Thymus (tissue), 14 donors: ENCODE results near the gene SULT1C3. TPM values are rescaled to one million over a fixed set of nuclear protein-coding genes. Genes with fewer than 3 reads are reported as not detected.

Source experiments
- DNase-seq, 9 donors: peaks; one replicate each; pipeline ENCODE4 v3.0.0-alpha.2; 2013; ENCODE audit warnings: low spot score in 9 of 9, low read depth in 6 of 9, missing footprints in 1 of 9
- H3K27ac ChIP-seq, 2 donors: one replicate each; pipeline ENCODE4 v1.5.1; 2013; ENCODE audit warnings: control low read depth in 1 of 2, low read depth in 1 of 2, low read length in 1 of 2, mild to moderate bottlenecking in 1 of 2, moderate library complexity in 1 of 2
- H3K27me3 ChIP-seq, 2 donors: one replicate each; pipeline ENCODE4 v1.5.1; 2013; ENCODE audit warnings: low read length in 1 of 2; ENCODE audit not compliant: control insufficient read depth in 2 of 2, insufficient read depth in 1 of 2
- H3K36me3 ChIP-seq, 2 donors: one replicate each; pipeline ENCODE4 v1.5.1; 2013; ENCODE audit warnings: low read length in 1 of 2, mild to moderate bottlenecking in 1 of 2, moderate library complexity in 1 of 2; ENCODE audit not compliant: control insufficient read depth in 2 of 2, insufficient read depth in 2 of 2
- H3K4me1 ChIP-seq, 2 donors: one replicate each; pipeline ENCODE4 v1.5.1; 2013; ENCODE audit warnings: low read length in 2 of 2; ENCODE audit not compliant: control insufficient read depth in 2 of 2, insufficient read depth in 2 of 2
- H3K4me3 ChIP-seq, 2 donors: one replicate each; pipeline ENCODE4 v1.5.1; 2013; ENCODE audit warnings: low read length in 2 of 2, control low read depth in 1 of 2, mild to moderate bottlenecking in 1 of 2
- H3K9me3 ChIP-seq, 2 donors: one replicate each; pipeline ENCODE4 v1.5.1; 2013; ENCODE audit warnings: low read length in 1 of 2, mild to moderate bottlenecking in 1 of 2; ENCODE audit not compliant: control insufficient read depth in 2 of 2, insufficient read depth in 1 of 2
- WGBS: extraction: QIAGEN DNeasy Blood & Tissue Kit; methylation state at CpG from one replicate; pipeline ENCODE4 v1.1.7; 2013; 5-methylcytosine and 5-hydroxymethylcytosine counted together
- long read RNA-seq, 10 donors: transcript quantifications; one replicate each; lab custom pipeline, GENCODE V29; 2026
- polyA plus RNA-seq: library from polyadenylated mRNA; stranded (reverse); fragments of 200-250 nt; gene quantifications from one replicate; pipeline ENCODE4 v1.2.3, GENCODE V29; 2013
- total RNA-seq: library from RNA; stranded (reverse); fragments of 120-200 nt; gene quantifications from one replicate; pipeline ENCODE4 v1.2.4, GENCODE V29; 2013
- donor health status: healthy.

Gene SULT1C3
- total RNA-seq = not detected
- not detected for polyA plus RNA-seq
- long read RNA-seq, donor 1 = 0 reads
- long read RNA-seq, donor 2 = 0 reads
- long read RNA-seq, donor 3 = 0 reads
- long read RNA-seq, donor 4 = 0 reads
- long read RNA-seq, donor 5 = 0 reads
- long read RNA-seq, donor 6 = 0 reads
- long read RNA-seq, donor 7 = 0 reads
- long read RNA-seq, donor 8 = 0 reads
- long read RNA-seq, donor 9 = 0 reads
- long read RNA-seq, donor 10 = 0 reads

GRCh38 chr2:108239786-108240185 is at the start of gene SULT1C3:
Gene SULT1C3, plus strand, starts transcription at chr2:108239968. Its CDS starts 7,227 bp downstream, at chr2:108247195.
- no peak for DNase-seq
- H3K27me3 ChIP-seq = no peaks in the 10 kb centered on the region
- no peak within 1 kb of the TSS for H3K27ac ChIP-seq
- 94% methylated on average over 2 of the region's 2 CpGs for WGBS
- no peaks in the 10 kb centered on the region for H3K9me3 ChIP-seq
- no peak within 1 kb of the TSS for H3K4me3 ChIP-seq
- no peaks in the 10 kb centered on the region for H3K36me3 ChIP-seq
- no peaks in the 10 kb centered on the region for H3K4me1 ChIP-seq

DNA sequence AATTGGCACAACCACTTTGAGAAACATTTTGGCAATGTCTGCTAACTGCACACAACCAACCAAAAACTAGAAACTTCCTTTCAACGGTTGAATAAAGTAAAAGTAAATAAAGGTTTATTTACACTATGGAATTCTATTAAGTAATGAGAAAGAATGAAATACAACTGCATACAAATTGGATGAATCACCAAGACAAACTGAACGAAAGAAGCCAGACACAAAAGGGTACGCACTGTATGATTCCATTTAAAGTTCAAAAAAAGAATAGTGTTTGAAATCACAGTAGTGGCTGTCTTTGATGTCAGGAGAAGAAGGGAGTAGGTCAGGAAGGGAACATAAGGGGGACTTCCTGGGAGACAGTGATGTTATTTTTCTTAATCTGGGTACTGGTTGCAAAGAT is 46.5 kb upstream of the SULT1C3 start:
- Histone ChIP-seq H3K4me1 (no peaks in the 10 kb centered on the region), H3K9me3 (no peaks in the 10 kb centered on the region), H3K36me3 (no peaks in the 10 kb centered on the region), H3K4me3 (no peak overlapping the region), H3K27ac (no peak overlapping the region), H3K27me3 (no peaks in the 10 kb centered on the region)
- 90% methylated on average over 3 of the region's 3 CpGs for WGBS
- DNase-seq = no peak

DNA sequence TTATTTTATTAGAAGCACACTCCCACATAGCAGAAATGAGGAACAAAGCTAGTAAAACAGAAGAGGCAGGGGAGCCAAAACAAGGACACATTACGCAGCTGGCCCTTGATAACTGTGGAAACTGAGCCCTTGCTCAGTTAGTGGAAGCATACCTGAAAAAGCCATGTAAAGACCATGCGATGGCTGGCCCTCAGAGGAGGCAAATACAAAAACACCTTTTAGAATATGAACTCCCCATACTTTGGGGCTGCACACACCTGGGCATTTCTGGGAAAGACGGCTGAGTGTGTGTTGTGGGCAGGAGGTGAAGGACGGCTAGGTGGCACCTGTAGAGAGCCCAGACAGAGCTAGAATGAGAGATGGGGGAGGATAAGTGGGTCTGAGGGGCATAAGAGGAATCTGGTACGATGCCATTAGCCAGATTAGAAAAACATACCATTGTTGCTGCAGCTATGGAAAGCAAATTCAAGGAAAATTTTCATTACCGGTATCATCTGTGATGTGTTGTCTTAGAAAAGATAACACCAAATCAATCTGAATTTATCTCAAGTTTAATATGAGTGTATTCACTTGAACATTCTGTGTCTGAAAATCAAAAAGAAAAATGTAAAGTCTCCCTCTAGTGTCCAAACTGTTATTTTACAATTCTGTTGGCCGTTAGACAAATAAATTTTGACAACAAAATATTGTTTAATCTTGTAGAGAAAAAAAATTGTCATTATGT is 45.2 kb upstream of the SULT1C3 start:
- H3K9me3 ChIP-seq = peaks cover 0 to 4% of the 10 kb centered on the region in 2 donors
- no peaks in the 10 kb centered on the region for H3K4me1 ChIP-seq
- no peak overlapping the region for H3K4me3 ChIP-seq
- WGBS = 78% methylated on average over 7 of the region's 7 CpGs
- no peak for DNase-seq
- H3K27ac ChIP-seq = no peak overlapping the region
- no peaks in the 10 kb centered on the region for H3K27me3 ChIP-seq
- no peaks in the 10 kb centered on the region for H3K36me3 ChIP-seq

DNA sequence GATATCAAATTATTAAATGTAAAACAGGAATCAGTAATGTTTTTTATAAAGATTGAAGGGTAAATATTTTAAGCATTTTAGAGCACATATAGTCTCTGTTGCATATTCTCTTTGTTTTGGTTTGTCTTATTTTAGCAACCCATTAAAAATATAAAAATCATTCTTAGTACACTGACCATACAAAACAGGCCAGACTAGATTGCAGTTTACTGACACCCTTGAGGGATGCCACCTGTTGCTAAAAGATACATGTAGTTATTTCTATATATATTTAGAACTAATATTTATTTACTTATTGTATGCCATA is 44.7 kb upstream of the SULT1C3 start:
- H3K9me3 ChIP-seq = peaks cover 0 to 4% of the 10 kb centered on the region in 2 donors
- no peaks in the 10 kb centered on the region for H3K36me3 ChIP-seq
- H3K4me1 ChIP-seq = no peaks in the 10 kb centered on the region
- H3K27ac ChIP-seq = no peak overlapping the region
- DNase-seq = no peak
- no peaks in the 10 kb centered on the region for H3K27me3 ChIP-seq
- H3K4me3 ChIP-seq = no peak overlapping the region

DNA sequence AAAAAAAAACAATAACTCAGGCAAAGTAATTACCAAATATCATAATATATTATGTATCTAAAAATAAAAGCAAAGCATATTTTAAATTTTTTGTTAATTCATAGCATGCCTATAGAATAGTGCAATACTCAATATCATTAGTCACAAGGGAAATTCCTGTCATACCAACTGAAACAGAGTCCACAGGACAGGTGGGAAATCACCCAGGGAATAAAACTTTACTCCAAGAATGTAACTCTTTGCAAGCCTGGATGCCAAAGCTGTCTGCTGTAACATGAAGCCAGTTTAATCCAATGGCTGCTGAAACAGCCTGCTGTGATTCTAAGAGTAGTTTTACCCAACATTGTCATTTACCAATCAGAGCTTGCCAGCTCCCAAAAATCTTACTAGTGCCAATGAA is 40.0 kb upstream of the SULT1C3 start:
- H3K4me1 ChIP-seq = no peaks in the 10 kb centered on the region
- peaks cover 0 to 6% of the 10 kb centered on the region in 2 donors for H3K9me3 ChIP-seq
- no peak overlapping the region for H3K27ac ChIP-seq
- no peaks in the 10 kb centered on the region for H3K36me3 ChIP-seq
- no peak for DNase-seq
- H3K27me3 ChIP-seq = no peaks in the 10 kb centered on the region
- no peak overlapping the region for H3K4me3 ChIP-seq

DNA sequence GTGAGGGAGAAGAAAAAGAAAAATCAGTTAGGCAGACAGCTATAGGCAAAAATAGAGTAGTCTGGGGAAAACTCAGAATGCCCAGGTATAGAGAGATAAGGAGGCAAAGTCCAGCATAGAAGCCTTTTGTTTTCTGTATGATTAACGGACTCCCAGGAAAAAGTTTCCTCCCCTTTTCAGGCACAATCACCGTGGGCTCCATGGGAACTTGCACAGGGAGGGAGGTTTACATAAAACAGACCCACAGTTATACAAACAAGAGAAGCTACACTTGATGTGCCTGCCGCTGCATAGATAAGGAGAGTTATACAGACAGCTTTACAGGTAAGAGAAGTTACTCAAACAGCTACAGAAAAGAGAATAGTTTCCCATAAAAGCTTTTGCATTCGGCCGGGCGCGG is 39.2 kb upstream of the SULT1C3 start:
- H3K27ac ChIP-seq = no peak overlapping the region
- DNase-seq = no peak
- no peaks in the 10 kb centered on the region for H3K27me3 ChIP-seq
- H3K9me3 ChIP-seq = peaks cover 0 to 6% of the 10 kb centered on the region in 2 donors
- 95% methylated on average over 7 of the region's 7 CpGs for WGBS
- H3K36me3 ChIP-seq = no peaks in the 10 kb centered on the region
- H3K4me3 ChIP-seq = no peak overlapping the region
- no peaks in the 10 kb centered on the region for H3K4me1 ChIP-seq

DNA sequence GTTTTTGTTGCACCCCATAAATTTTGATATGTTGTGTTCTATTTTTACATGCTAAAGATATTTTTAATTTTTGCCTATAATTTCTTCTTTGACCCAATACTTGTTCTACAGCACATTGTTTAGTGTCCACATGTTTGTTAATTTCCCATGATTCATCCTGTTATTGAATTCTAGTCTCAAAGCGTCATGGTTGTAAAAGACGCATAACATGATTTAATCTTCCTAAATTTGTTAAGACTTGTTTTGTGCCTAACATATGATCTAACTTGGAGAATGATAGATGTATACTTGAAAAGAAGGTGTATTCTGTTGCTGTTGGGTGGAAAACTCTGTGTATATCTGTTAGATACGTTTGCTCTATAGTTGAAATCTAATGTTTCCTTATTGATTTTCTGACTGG is 27.1 kb upstream of the SULT1C3 start:
- no peak for DNase-seq
- no peak overlapping the region for H3K4me3 ChIP-seq
- WGBS = 90% methylated on average over 3 of the region's 3 CpGs
- H3K27ac ChIP-seq = no peak overlapping the region
- no peaks in the 10 kb centered on the region for H3K9me3 ChIP-seq
- no peaks in the 10 kb centered on the region for H3K27me3 ChIP-seq
- no peaks in the 10 kb centered on the region for H3K4me1 ChIP-seq
- no peaks in the 10 kb centered on the region for H3K36me3 ChIP-seq

- 63% methylated on average over 3 of the region's 3 CpGs for WGBS
- H3K4me3 ChIP-seq = no peak overlapping the region
- H3K36me3 ChIP-seq = no peaks in the 10 kb centered on the region
- no peak for DNase-seq
- H3K27me3 ChIP-seq = no peaks in the 10 kb centered on the region
- no peaks in the 10 kb centered on the region for H3K4me1 ChIP-seq
- no peaks in the 10 kb centered on the region for H3K9me3 ChIP-seq
- no peak overlapping the region for H3K27ac ChIP-seq
Measured at GRCh38 chr2:108215794-108216211, 24.0 kb upstream of the SULT1C3 start.

DNA sequence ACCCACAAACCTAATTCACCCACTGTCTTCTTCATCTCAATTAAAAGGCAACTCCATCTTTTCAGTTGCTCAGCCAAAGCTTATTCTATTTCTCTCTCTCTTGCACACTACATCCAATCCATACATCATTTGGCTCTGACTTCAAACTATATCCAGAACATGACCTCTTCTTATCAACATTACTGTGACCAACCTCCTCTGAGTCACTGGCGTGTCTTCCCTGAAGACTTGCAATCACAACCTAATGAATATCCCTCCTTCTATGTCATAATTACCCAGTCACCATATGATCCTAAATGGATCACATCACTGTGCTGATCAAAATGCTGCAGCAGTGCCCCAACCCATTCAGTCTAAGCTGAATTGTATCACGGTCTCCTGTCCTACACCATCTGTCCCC is 22.6 kb upstream of the SULT1C3 start:
- H3K9me3 ChIP-seq = peaks cover 0 to under 1% of the 10 kb centered on the region in 2 donors
- no peaks in the 10 kb centered on the region for H3K36me3 ChIP-seq
- H3K27ac ChIP-seq = no peak overlapping the region
- H3K27me3 ChIP-seq = no peaks in the 10 kb centered on the region
- H3K4me3 ChIP-seq = no peak overlapping the region
- no peak for DNase-seq
- 97% methylated on average over 2 of the region's 2 CpGs for WGBS
- H3K4me1 ChIP-seq = no peaks in the 10 kb centered on the region
